Psoas muscle (tissue), 8 donors: ENCODE data around the gene PRICKLE4. TPM values are rescaled to one million over a fixed set of nuclear protein-coding genes. Genes with fewer than 3 reads are reported as not detected.

Experiments
- ATAC-seq, 4 donors: fragments of 200-7000 bp; cut with Tn5 transposase; one replicate each; pipeline ENCODE4 v1.9.1; 2020; ENCODE audit warnings: moderate library complexity in 3 of 4, mild to moderate bottlenecking in 2 of 4
- DNase-seq, 2 donors: peaks; one replicate each; pipeline ENCODE4 v3.0.0-alpha.2; 2020
- H3K27ac ChIP-seq: fragments of 200-600 bp; one replicate; pipeline ENCODE4 v1.8.0; 2022
- H3K27me3 ChIP-seq, 3 donors: fragments of 200-600 bp in 1 of 3; one replicate each; pipeline versions ENCODE4 v1.6.1 to v1.8.0; 2013 to 2022; ENCODE audit warnings: low read length in 2 of 3, mild to moderate bottlenecking in 2 of 3, moderate library complexity in 1 of 3; ENCODE audit not compliant: insufficient read depth in 3 of 3
- H3K36me3 ChIP-seq, 2 donors: fragments of 200-600 bp in 1 of 2; one replicate each; pipeline versions ENCODE4 v1.6.1 to v1.8.0; 2013 to 2022; ENCODE audit warnings: low read depth in 1 of 2, mild to moderate bottlenecking in 1 of 2, moderate library complexity in 1 of 2; ENCODE audit not compliant: insufficient read depth in 1 of 2
- H3K4me1 ChIP-seq: fragments of 200-600 bp; one replicate; pipeline ENCODE4 v1.8.0; 2022
- H3K4me3 ChIP-seq: fragments of 200-600 bp; one replicate; pipeline ENCODE4 v1.8.0; 2022; ENCODE audit warnings: mild to moderate bottlenecking
- H3K9me3 ChIP-seq: fragments of 200-600 bp; one replicate; pipeline ENCODE4 v1.8.0; 2022
- CTCF ChIP-seq: fragments of 200-600 bp; IDR thresholded peaks from one replicate; pipeline ENCODE4 v1.8.0; 2022; ENCODE audit warnings: antibody characterized with exemption
- WGBS, 3 donors: extraction: QIAGEN DNeasy Blood & Tissue Kit; methylation state at CpG; one replicate each; pipeline versions ENCODE4 v1.1.6 to v1.1.7; 2013; 5-methylcytosine and 5-hydroxymethylcytosine counted together
- intact Hi-C, 2 donors: fragments of 100-400 bp; cut with DNase I; formaldehyde crosslinking; loops; one replicate each; pipeline versions ENCODE4 v1.11.0 to v1.14.2; 2022
- polyA plus RNA-seq, 3 donors: library from polyadenylated mRNA; stranded (reverse); fragments of 200-250 nt; gene quantifications; one replicate each; pipeline ENCODE4 v1.2.3, GENCODE V29; 2013
- total RNA-seq, 4 donors: library from RNA; stranded (reverse); fragmentation: NEBNext Ultra II Directional in 2 of 4; extraction: Animal tissue kit (Norgen Biotek cat#: 25700) in 2 of 4; gene quantifications; one replicate each; pipeline versions ENCODE4 v1.2.1 to v1.2.4, GENCODE V29; 2021 to 2023
- donor health status: healthy with polysubstance abuse.
- donor health status: DM: no; HTN: no; CAD: no; lungs with moderate emphysema.
- donor health status: Bipolar disorder and iron deficiency.
- donor health status: healthy.
- donor health status: DM: yes; HTN: yes; CAD: no.
- donor health status: DM: no; HTN: no; CAD: no.
- donor health status: DM: no; HTN: no; CAD: no.
- donor health status: DM: yes; HTN: yes; CAD: no.

Gene PRICKLE4
- total and polyA plus RNA-seq, 7 donors, result 0.46 to 0.92 (median 0.70) TPM; not detected in 2

DNA sequence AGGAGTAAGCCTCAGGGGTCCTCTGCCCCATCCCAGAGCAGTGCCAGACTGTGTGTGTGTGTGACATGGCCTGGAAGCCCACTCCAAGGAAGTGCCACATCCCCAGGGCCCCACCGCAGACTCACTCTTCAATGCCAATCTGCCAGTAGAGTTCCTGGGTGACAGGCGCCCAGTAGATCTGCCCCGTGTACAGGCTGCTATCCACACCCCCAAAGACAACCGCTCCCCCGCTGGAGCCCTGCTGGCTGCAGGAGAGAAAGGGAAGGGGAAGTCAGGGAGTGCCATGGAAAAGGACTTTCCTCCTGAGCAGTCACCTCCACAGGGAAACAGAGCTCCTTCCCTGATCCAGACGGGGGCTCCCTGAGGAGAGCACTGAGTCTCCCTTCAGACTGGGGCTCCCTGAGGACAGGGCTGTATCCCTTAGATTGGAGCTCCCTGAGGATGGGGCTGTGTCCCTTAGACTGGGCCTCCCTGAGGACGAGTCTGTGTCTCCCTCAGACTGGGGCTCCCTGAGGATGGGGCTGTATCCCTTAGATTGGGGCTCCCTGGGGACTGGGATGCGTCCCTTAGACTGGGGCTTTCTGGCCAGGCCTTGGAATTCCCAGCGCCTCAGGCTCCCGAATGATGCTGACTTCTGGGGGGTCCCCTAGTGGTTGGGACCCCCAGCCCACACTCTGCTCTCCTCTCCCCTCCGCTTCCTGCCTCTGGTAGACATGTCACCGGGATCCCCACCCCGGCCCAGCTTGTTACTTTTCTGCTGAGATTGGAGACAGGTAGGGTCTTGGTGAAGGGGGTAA, 40.0 kb upstream of the PRICKLE4 start:
- intact Hi-C loops, result loop anchor here in 1 of 2 donors (10.0 kb wide), 1 partner anchor 1626 kb away; no protein-coding TSS in a partner anchor
- no peak for TF ChIP-seq CTCF
- Histone ChIP-seq H3K4me1 (peaks cover 3% of the 10 kb centered on the region), H3K27me3 (no peaks in the 10 kb centered on the region), H3K4me3 (no peak overlapping the region), H3K36me3 (no peaks in the 10 kb centered on the region), H3K27ac (no peak overlapping the region), H3K9me3 (no peaks in the 10 kb centered on the region)
- WGBS, 3 donors, result 81 to 85% (median 82%) methylated on average over 13 of the region's 13 CpGs
- DNase-seq (peak in 1 of 2 donors; percentile 50), ATAC-seq (no peak)

GRCh38 chr6:41741625-41742490, 38.7 kb upstream of the PRICKLE4 start:
- peak in 1 of 4 donors; percentile 17 for ATAC-seq
- 76 to 79% (median 76%) methylated on average over 20 of the region's 20 CpGs for WGBS, 3 donors
- peak in 1 of 2 donors; percentile 16 for DNase-seq
- H3K9me3 ChIP-seq, result no peaks in the 10 kb centered on the region
- no peak overlapping the region for H3K4me3 ChIP-seq
- H3K36me3 ChIP-seq, result no peaks in the 10 kb centered on the region
- H3K4me1 ChIP-seq, result no peaks in the 10 kb centered on the region
- H3K27ac ChIP-seq, result no peak overlapping the region
- no peaks in the 10 kb centered on the region for H3K27me3 ChIP-seq
- intact Hi-C loops, result loop anchor here in 1 of 2 donors (10.0 kb wide), 1 partner anchor 1627 kb away; no protein-coding TSS in a partner anchor
- no peak for TF ChIP-seq CTCF

DNA sequence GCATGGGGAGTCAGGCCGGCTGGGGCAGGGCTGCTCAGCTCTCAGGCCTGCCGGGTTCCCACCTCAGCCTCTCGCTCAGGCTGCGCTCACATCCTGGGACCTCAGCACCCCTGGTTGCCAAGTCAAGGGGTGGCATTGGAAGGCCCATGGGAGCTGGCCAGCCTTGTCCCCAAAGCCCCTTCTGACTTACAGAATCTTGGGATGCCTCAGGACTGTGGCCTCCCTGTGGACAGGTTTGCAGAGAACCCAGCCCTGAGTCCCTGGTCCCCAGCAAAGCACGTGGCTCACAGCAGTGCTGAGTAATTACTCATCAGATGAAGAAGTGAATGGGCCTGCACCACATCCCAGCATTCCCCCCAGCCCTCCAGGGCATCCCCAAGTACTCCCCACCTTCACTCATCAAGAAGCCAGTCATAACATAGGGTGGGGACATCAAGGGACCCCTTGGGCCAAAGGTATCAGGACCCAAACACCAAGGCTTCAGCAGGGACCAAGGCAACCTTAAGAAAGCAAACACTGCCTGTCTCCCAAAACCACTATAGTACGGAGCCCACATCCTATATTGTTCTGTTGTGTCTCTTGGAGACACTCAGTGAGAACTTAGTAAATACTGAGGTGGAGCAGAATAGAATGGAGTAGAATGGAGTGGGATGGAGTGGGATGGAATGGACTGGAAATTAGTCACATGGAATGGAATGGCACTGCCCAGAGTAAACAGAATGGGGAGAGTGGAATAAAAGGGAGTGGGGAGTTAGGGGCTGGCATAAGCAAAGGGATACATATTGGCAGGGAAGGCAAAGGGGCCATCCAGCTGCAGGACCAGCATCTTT, 37.0 kb upstream of the PRICKLE4 start:
- TF ChIP-seq CTCF, result no peak
- ATAC-seq (peak in 1 of 4 donors; percentile 13), DNase-seq (peak in 1 of 2 donors; percentile 26)
- 89 to 95% (median 89%) methylated on average over 5 to 6 of the region's 6 CpGs for WGBS, 3 donors
- H3K4me3 ChIP-seq, result no peak overlapping the region
- no peak overlapping the region for H3K27ac ChIP-seq
- H3K9me3 ChIP-seq, result no peaks in the 10 kb centered on the region
- intact Hi-C loops, result loop anchor here in 1 of 2 donors (10.0 kb wide), 1 partner anchor 1629 kb away; no protein-coding TSS in a partner anchor
- H3K27me3 ChIP-seq, result no peaks in the 10 kb centered on the region
- no peaks in the 10 kb centered on the region for H3K4me1 ChIP-seq
- no peaks in the 10 kb centered on the region for H3K36me3 ChIP-seq

- 81 to 88% (median 84%) methylated on average over 7 of the region's 7 CpGs for WGBS, 3 donors
- intact Hi-C loops, result loop anchor here in 1 of 2 donors (10.0 kb wide), 1 partner anchor 1630 kb away; no protein-coding TSS in a partner anchor
- Histone ChIP-seq H3K4me3 (no peak overlapping the region), H3K27ac (no peak overlapping the region), H3K9me3 (no peaks in the 10 kb centered on the region), H3K27me3 (no peaks in the 10 kb centered on the region), H3K36me3 (no peaks in the 10 kb centered on the region), H3K4me1 (no peaks in the 10 kb centered on the region)
- DNase-seq, result peak in 1 of 2 donors; percentile 31
- no peak for ATAC-seq
- TF ChIP-seq CTCF, result no peak
These were observed 36.3 kb upstream of the PRICKLE4 start for GRCh38 chr6:41744236-41744787.
